ENCODE results near the gene CLN6. TPM values are rescaled to one million over a fixed set of nuclear protein-coding genes. Genes with fewer than 3 reads are reported as not detected.

CLN6 gene
- total RNA-seq, 1 experiment from 2014 or later = 71.9 TPM

DNA sequence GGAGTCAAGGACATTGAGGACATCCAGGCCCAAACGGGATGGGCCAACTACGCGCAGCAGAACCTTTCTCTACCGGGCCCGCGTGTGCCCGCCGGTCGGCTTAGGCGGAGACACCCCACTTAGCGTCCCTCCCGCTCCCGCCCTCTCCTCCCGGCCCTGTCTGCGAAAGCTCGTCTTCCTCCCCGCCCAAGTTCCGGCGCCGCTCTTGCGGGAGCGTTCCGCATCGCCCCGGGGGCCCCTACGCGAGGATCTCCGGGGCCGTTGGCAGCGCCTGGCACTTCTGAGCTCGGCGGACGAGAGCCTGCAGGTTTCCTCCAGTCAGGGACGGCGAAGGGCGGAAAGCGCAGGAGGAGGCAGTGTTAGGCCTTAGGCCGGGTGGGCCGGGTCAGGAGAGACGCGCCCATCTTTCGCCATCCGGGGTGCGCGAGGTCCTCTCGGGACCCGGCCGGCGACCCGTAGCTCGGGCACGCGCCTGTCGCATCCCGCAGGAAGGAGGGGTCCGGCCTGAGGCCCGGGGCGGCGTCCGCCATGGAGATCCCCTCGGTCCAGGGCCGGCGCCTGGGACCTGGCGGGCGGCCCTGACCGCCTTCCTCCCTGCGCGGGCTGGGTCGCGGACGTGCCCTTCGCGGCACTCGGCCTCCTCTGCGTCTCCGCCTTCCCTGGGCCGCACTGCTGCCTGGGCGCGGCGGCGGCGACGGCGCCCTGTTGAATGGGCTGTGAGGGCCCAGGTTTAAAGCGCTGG, 48.2 kb upstream of the CLN6 start, which contains the start of gene FEM1B:
Gene FEM1B (plus strand): TSS at position 143 of the 742 bp plus-strand sequence. CDS start 673 bp downstream, outside the sequence.
- no peaks in the 10 kb centered on the region for H3K27me3 ChIP-seq (ENCODE audit: insufficient read depth, low read length)
- Mint-ChIP-seq H3K4me1 (peaks cover 49 to 62% of the 10 kb centered on the region in 2 experiments), H3K36me3 (ENCODE audit: insufficient read depth in 1 of 3, low read depth in 3 of 3) (peaks cover 0 to 19% (median 1%) of the 10 kb centered on the region in 3 experiments; a peak in 5 of 7 replicates), H3K4me3 (peak within 1 kb of the TSS; percentile 97 to 98), H3K27me3 (ENCODE audit: low read depth) (no peaks in the 10 kb centered on the region), H3K27ac (peak within 1 kb of the TSS; percentile 98 to 99 (median 98)), H3K9me3 (no peaks in the 10 kb centered on the region)
- H3K23ac ChIP-seq (ENCODE audit: insufficient read length, low read depth, low read length) = no peak within 1 kb of the TSS
- peak within 1 kb of the TSS; percentile 61 for H3K9ac ChIP-seq (ENCODE audit: extremely low read depth, insufficient read length, low read length)
- WGBS (ENCODE audit: extremely low coverage, insufficient read length, low lambda C conversion rate) = no CpG with 5 or more reads among the region's 85 CpGs
- no peaks in the 10 kb centered on the region for H3K79me1 ChIP-seq (ENCODE audit: insufficient read depth, low read depth, low read length, poor library complexity, severe bottlenecking)
- H3K18ac ChIP-seq (ENCODE audit: insufficient read length, low read depth, low read length) = peak within 1 kb of the TSS; percentile 86
- DNase-seq = peak; percentile 90
- H3K23me2 ChIP-seq (ENCODE audit: insufficient read length, low read depth, low read length, poor library complexity, severe bottlenecking) = peaks cover 13% of the 10 kb centered on the region
- no peak within 1 kb of the TSS for H2BK20ac ChIP-seq (ENCODE audit: low read depth, low read length, poor library complexity, severe bottlenecking)
- no peak within 1 kb of the TSS for H2AK5ac ChIP-seq (ENCODE audit: insufficient read length, low read length)
- H2BK5ac ChIP-seq (ENCODE audit: insufficient read length, low read length) = no peak within 1 kb of the TSS
- H3K56ac ChIP-seq (ENCODE audit: insufficient read length, low read depth, low read length) = no peak within 1 kb of the TSS
- H3K4me2 ChIP-seq (ENCODE audit: insufficient read depth, insufficient read length, low read length) = peak within 1 kb of the TSS; percentile 61
- H2BK15ac ChIP-seq (ENCODE audit: low read depth, low read length) = no peak within 1 kb of the TSS
- H2BK12ac ChIP-seq (ENCODE audit: insufficient read length, low read depth, low read length) = no peak within 1 kb of the TSS
- no peak within 1 kb of the TSS for H4K8ac ChIP-seq (replicated peaks; ENCODE audit: insufficient read length, low read depth, low read length)
- peak within 1 kb of the TSS; percentile 13 for H4K5ac ChIP-seq (ENCODE audit: insufficient read length, low read depth, low read length)
- peaks cover 4% of the 10 kb centered on the region for H3K4me1 ChIP-seq (ENCODE audit: insufficient read depth, low read length)
- H3T11ph ChIP-seq (ENCODE audit: low read length) = peak within 1 kb of the TSS; percentile 21
- no peak within 1 kb of the TSS; the same call in 1 of the 2 replicates for H3K4ac ChIP-seq (ENCODE audit: low read depth, low read length)
- H4K20me1 ChIP-seq (ENCODE audit: control insufficient read depth, insufficient read depth, insufficient read length) = no peaks in the 10 kb centered on the region
- H3K9me3 ChIP-seq (ENCODE audit: control insufficient read depth, low read depth, low read length) = no peaks in the 10 kb centered on the region
- peaks cover 31% of the 10 kb centered on the region for H3K79me2 ChIP-seq (ENCODE audit: insufficient read depth, low read length)
- TF ChIP-seq, protein P1, sequence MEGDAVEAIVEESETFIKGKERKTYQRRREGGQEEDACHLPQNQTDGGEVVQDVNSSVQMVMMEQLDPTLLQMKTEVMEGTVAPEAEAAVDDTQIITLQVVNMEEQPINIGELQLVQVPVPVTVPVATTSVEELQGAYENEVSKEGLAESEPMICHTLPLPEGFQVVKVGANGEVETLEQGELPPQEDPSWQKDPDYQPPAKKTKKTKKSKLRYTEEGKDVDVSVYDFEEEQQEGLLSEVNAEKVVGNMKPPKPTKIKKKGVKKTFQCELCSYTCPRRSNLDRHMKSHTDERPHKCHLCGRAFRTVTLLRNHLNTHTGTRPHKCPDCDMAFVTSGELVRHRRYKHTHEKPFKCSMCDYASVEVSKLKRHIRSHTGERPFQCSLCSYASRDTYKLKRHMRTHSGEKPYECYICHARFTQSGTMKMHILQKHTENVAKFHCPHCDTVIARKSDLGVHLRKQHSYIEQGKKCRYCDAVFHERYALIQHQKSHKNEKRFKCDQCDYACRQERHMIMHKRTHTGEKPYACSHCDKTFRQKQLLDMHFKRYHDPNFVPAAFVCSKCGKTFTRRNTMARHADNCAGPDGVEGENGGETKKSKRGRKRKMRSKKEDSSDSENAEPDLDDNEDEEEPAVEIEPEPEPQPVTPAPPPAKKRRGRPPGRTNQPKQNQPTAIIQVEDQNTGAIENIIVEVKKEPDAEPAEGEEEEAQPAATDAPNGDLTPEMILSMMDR (conservative IDR thresholded peaks at IDR 0.05) = no peak; the same call in 2 of the 3 replicates
- no peak within 1 kb of the TSS for H4K91ac ChIP-seq (ENCODE audit: insufficient read length, low read depth, low read length)
- H3K14ac ChIP-seq (ENCODE audit: insufficient read depth, low read length) = peak within 1 kb of the TSS; percentile 89
- no peak within 1 kb of the TSS for H2BK120ac ChIP-seq (ENCODE audit: low read depth, low read length, poor library complexity, severe bottlenecking)
- peak within 1 kb of the TSS; percentile 1 for H2AFZ ChIP-seq (ENCODE audit: low read length)
- peak within 1 kb of the TSS; percentile 86 for H3K27ac ChIP-seq (ENCODE audit: insufficient read length, low read depth, low read length)

Data from H9 (cell line).